Measurements from ENCODE around the gene NEURL1.

GRCh38 chr10:103553743-103554487 lies 60.4 kb downstream of the NEURL1 start:
- no peak for TF ChIP-seq POLR2AphosphoS5 (IDR thresholded peaks at IDR 0.05)
- no peak for TF ChIP-seq POLR2A (IDR thresholded peaks at IDR 0.05)
- TF ChIP-seq EP300 (IDR thresholded peaks at IDR 0.05): no peak

Data from stomach (tissue), 4 donors.